IPS-20b (cell line): Measurements from ENCODE around the gene PRMT9.

Experiments
- H3K27ac ChIP-seq: one replicate; pipeline ENCODE4 v1.5.1; 2013; ENCODE audit warnings: low read length
- H3K27me3 ChIP-seq: 2 replicates; pipeline ENCODE4 v1.6.1; 2013; ENCODE audit warnings: mild to moderate bottlenecking, low read length, inconsistent platforms; ENCODE audit not compliant: insufficient read depth
- H3K36me3 ChIP-seq: 2 replicates; pipeline ENCODE4 v1.6.1; 2013; ENCODE audit warnings: low read depth, mild to moderate bottlenecking, inconsistent platforms, low read length, moderate library complexity; ENCODE audit not compliant: insufficient read depth
- H3K4me1 ChIP-seq: 2 replicates; pipeline ENCODE4 v1.6.1; 2013; ENCODE audit warnings: mild to moderate bottlenecking, control low read depth, inconsistent platforms, low read length, moderate library complexity; ENCODE audit not compliant: insufficient read depth
- H3K4me3 ChIP-seq: 2 replicates; pipeline ENCODE4 v1.5.1; 2013; ENCODE audit warnings: mild to moderate bottlenecking, low read length, inconsistent platforms
- H3K9ac ChIP-seq: 2 replicates; pipeline ENCODE4 v1.6.1; 2013; ENCODE audit warnings: low read depth, mild to moderate bottlenecking, inconsistent platforms, low read length, moderate library complexity
- H3K9me3 ChIP-seq: 2 replicates; pipeline ENCODE4 v1.6.1; 2013; ENCODE audit warnings: mild to moderate bottlenecking, low read depth, low read length, inconsistent platforms; ENCODE audit not compliant: insufficient read depth

PRMT9 gene

DNA sequence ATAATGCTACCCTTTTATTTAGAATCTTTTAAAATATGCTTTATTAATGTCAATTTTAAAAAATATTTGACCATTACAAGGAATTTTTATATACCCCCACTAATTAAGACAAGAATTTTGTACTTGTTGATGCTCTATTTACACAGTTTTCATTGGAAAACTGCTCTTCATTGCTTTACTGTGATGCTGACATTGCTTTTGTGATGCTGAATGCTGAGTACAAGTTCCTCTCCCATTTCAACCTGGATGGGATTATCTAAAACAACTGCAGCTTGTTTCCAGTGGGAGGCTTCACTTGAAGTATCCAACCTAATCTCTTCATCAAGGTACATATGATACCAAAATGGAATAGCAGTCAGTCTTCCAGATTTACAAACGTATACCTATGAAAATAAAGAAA, 45.6 kb downstream of the PRMT9 start:
- Histone ChIP-seq H3K27ac (no peak overlapping the region), H3K27me3 (no peaks in the 10 kb centered on the region), H3K36me3 (peaks cover 52% of the 10 kb centered on the region), H3K9me3 (no peaks in the 10 kb centered on the region), H3K9ac (no peak overlapping the region), H3K4me3 (no peak overlapping the region), H3K4me1 (peaks cover 16% of the 10 kb centered on the region; the same call in 1 of the 2 replicates)

DNA sequence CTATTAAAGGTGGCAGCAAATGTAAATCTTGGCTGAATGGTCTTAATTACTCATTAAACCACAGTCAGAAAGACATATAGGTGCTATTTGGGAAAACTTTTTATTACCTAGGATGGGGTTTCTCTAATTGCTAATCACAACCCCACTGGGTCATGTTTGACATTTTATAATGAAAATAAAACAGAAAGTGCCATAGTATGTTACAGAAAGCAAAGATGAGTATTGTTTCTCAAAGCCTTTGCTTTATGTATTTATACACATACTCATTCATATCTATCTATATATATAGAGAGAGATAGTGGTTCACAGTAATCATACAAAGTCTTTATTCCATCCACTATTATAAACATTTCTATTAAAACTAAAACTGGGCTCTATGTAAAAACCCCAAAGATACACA, 48.6 kb downstream of the PRMT9 start:
- no peak overlapping the region for H3K9ac ChIP-seq
- no peak overlapping the region for H3K27ac ChIP-seq
- H3K4me3 ChIP-seq, result no peak overlapping the region
- no peaks in the 10 kb centered on the region for H3K9me3 ChIP-seq
- H3K4me1 ChIP-seq, result peaks cover 16% of the 10 kb centered on the region; the same call in 1 of the 2 replicates
- peaks cover 76% of the 10 kb centered on the region for H3K36me3 ChIP-seq
- H3K27me3 ChIP-seq, result no peaks in the 10 kb centered on the region

DNA sequence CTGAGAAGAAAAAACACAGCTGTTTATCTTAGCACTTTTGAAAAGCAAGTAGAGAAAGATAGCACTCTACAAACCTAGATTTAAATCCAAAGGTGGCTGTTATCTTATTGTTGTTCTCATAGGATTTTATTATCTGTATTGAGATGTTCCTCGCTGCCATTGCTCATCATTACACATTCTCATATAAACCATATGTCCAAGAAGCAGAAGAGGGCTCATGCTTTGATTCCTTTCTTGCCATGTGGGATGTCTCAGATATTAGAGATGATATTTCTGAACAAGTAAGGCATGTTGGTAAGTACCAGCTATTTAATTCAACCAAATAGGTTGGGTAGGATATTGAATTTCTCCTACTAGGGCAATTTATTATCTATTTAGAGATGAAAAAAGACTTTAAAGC, 50.3 kb downstream of the PRMT9 start:
- Histone ChIP-seq H3K36me3 (peaks cover 93% of the 10 kb centered on the region), H3K9me3 (no peaks in the 10 kb centered on the region), H3K9ac (no peak overlapping the region), H3K27ac (no peak overlapping the region), H3K4me1 (peaks cover 18% of the 10 kb centered on the region; the same call in 1 of the 2 replicates), H3K27me3 (no peaks in the 10 kb centered on the region), H3K4me3 (no peak overlapping the region)

DNA sequence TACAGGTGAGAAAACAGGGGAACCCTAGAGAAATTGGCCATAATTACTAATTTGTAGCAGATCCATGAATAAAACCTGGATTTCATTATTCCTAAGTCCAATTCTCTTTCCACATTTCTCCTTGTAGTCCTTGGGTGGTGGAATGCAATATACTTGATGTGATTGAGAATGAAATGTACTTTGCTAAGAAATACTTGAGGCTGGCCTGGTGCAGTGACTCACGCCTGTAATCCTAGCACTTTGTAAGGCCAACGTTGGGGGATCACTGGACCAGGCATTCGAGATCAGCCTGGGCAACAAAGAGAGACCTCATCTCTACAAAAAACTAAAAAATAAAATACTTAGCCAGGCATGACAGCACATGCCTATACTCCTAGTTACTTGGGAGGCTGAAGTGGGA, 50.9 kb downstream of the PRMT9 start:
- Histone ChIP-seq H3K9ac (no peak overlapping the region), H3K4me3 (no peak overlapping the region), H3K27ac (no peak overlapping the region), H3K36me3 (peaks cover 98% of the 10 kb centered on the region), H3K9me3 (no peaks in the 10 kb centered on the region), H3K4me1 (peaks cover 17% of the 10 kb centered on the region; the same call in 1 of the 2 replicates), H3K27me3 (no peaks in the 10 kb centered on the region)

DNA sequence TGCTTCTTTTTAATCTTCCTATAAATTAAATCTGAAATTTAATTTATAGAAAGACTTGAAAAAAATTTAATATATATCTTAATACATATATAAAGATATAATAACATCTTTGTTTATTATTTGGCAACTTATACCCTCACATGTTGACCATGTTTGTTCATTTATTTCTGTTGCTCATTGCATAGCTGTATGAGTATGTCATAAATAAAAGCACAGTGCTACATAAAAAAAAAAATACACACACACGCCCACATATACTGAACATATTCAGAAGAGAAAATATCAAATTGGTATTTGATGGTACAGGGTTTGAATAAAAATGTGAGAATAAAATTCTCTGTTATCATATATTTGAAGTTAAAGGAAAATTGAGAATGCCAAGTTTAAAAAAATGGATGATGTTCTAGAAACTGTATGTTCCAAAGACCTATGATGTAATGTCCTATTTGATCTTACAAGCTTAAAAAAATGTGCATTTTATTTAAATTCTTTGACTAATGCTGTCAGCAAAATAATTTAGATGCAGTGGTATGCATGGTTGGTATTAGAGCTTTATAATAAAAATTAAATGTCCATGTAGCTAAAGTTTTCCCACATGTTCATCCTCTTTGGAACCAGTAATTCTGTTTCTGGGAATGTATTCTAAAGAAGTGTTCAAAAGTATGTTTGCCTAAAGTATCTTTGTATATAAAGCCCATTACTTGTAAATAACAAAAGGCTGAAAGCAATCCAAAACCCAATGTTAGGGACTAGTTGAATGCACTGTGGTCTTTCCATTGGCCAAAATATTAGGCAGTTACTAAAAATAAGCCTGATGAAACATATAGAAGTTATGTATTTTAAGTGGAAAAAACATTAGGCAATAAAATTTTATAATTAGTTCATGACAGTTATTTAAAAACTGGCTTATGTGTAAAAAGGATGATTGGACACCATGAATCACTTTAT, 53.9 kb downstream of the PRMT9 start:
- Histone ChIP-seq H3K27ac (no peak overlapping the region), H3K9ac (no peak overlapping the region), H3K36me3 (peaks cover 99% of the 10 kb centered on the region), H3K4me1 (peaks cover 29% of the 10 kb centered on the region; the same call in 1 of the 2 replicates), H3K9me3 (no peaks in the 10 kb centered on the region), H3K27me3 (no peaks in the 10 kb centered on the region), H3K4me3 (no peak overlapping the region)

DNA sequence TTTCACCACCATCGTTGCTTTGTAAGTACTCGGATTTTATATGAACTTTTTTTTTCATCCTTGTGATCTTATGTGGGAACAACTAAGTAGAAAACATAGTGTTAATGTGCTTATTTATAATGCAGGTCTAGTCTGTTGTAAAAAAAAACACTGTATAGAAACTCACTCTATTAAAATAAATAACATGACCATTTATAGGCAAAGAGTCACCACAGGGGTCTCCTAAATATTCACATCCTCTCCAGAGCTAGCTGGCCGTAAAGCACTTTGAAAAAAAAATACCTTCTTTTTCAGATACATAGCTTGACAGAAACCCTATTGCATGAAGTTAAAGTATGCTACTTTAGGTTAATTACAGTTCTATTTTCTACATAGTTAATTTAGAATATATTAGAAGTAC, 55.5 kb downstream of the PRMT9 start:
- Histone ChIP-seq H3K27me3 (no peaks in the 10 kb centered on the region), H3K9ac (no peak overlapping the region), H3K27ac (no peak overlapping the region), H3K4me1 (peaks cover 30% of the 10 kb centered on the region; the same call in 1 of the 2 replicates), H3K4me3 (peak overlapping the region; percentile 39; the same call in 1 of the 2 replicates), H3K9me3 (no peaks in the 10 kb centered on the region), H3K36me3 (peaks cover 98% of the 10 kb centered on the region)

DNA sequence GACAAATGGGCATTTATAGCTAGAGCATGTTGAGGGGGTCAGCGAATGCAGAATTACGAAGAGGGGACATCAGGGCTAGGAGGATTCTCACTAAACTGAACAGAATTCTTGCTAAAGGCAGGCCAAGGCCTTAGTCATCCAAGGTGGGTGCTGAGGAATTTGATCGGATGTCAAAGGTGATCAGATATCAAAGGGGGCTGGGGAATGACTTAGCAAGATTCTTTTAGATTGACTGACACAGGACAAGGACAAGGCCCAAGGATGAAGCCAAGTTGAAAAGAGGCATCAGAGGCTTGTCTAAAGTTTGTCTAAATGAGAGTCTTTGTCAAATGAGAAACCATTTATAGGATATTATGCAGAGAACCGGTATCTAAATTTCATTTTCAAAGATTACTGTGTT, 57.1 kb downstream of the PRMT9 start:
- Histone ChIP-seq H3K4me3 (no peak overlapping the region), H3K4me1 (peaks cover 30% of the 10 kb centered on the region; the same call in 1 of the 2 replicates), H3K36me3 (peaks cover 94% of the 10 kb centered on the region), H3K27me3 (no peaks in the 10 kb centered on the region), H3K9ac (peak overlapping the region; percentile 22; the same call in 1 of the 2 replicates), H3K9me3 (no peaks in the 10 kb centered on the region), H3K27ac (peak overlapping the region; percentile 30)

DNA sequence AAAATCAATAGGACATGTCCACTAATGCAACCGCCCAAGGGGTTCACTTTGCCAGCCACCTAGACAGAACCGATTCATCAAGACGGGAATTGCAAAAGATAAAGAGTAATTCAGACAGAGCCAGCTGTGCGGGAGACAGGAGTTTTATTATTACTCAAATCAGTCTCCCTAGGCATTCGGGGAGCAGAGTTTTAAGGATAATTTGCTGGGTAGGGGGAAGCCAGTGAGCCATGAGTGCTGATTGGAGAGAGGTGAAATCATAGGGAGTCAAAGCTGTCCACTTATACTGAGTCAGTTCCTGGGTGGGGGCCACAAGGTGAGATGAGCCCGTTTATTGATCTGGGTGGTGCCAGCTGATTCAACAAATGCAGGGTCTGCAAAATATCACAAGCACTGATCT, 58.2 kb downstream of the PRMT9 start:
- H3K9ac ChIP-seq, result no peak overlapping the region
- no peak overlapping the region for H3K27ac ChIP-seq
- H3K27me3 ChIP-seq, result no peaks in the 10 kb centered on the region
- H3K4me1 ChIP-seq, result peaks cover 30% of the 10 kb centered on the region; the same call in 1 of the 2 replicates
- no peak overlapping the region for H3K4me3 ChIP-seq
- peaks cover 82% of the 10 kb centered on the region for H3K36me3 ChIP-seq
- H3K9me3 ChIP-seq, result no peaks in the 10 kb centered on the region

DNA sequence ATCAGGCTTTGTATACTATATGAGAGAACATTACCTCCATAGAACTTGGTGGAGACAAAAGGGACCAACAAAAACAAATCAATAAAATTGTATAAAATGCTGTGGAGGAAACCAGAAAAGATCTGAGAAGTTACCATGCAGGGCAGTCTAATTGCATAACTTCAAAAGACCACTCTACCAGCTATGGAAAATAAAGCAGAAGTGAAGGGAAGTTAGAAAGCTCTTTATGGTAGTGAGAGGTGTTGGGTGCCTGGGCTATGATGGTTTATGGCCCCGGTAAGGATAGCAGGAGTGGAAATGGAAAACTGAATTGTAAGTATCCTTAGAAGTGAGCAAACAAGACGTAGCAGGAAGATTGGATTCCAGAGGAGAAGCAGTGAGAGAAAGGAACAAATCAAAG, 63.6 kb downstream of the PRMT9 start:
- H3K4me1 ChIP-seq, result peaks cover 13% of the 10 kb centered on the region; the same call in 1 of the 2 replicates
- H3K27ac ChIP-seq, result no peak overlapping the region
- no peak overlapping the region for H3K4me3 ChIP-seq
- no peaks in the 10 kb centered on the region for H3K9me3 ChIP-seq
- peaks cover 41% of the 10 kb centered on the region for H3K36me3 ChIP-seq
- no peak overlapping the region for H3K9ac ChIP-seq
- H3K27me3 ChIP-seq, result no peaks in the 10 kb centered on the region

DNA sequence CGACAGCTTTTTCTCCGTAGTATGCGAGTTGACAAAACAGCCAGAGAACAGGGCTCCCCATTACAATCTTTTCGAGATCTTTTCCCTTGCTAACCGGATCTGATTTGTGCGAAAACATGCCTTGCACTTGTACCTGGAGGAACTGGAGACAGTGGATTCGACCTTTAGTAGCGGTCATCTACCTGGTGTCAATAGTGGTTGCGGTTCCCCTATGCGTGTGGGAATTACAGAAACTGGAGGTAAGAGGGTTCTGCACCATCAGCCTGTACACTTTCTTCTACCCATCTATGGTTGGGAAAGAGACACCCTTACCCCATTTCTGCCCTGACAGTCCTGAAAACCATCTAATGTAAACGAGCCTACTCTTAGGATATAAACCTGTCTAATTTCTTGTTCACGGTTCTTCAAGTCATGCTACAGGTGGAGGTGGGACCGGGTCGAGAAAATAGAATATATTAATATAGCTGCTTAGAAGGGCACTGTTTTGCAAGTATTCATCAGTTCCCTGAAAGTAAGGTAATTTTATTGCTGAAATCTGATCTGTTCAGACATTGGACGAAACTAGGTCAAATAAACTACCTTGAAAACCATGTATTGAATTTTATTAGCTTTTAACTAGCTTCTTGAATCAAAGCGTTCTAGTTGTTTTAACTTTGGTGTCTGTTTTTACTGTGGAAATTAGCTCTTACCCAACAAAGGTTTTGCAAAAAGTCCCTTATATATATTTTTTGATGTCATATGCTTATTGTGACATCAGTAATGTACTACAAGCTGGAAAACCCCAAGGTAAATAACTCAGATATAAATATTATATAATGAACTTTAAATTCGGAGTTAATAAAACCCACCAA, 65.9 kb downstream of the PRMT9 start:
- Histone ChIP-seq H3K9me3 (no peaks in the 10 kb centered on the region), H3K4me1 (peaks cover 10% of the 10 kb centered on the region; the same call in 1 of the 2 replicates), H3K9ac (peak overlapping the region; percentile 93), H3K36me3 (peaks cover 21% of the 10 kb centered on the region; the same call in 1 of the 2 replicates), H3K27ac (no peak overlapping the region), H3K27me3 (no peaks in the 10 kb centered on the region), H3K4me3 (peak overlapping the region; percentile 95)

DNA sequence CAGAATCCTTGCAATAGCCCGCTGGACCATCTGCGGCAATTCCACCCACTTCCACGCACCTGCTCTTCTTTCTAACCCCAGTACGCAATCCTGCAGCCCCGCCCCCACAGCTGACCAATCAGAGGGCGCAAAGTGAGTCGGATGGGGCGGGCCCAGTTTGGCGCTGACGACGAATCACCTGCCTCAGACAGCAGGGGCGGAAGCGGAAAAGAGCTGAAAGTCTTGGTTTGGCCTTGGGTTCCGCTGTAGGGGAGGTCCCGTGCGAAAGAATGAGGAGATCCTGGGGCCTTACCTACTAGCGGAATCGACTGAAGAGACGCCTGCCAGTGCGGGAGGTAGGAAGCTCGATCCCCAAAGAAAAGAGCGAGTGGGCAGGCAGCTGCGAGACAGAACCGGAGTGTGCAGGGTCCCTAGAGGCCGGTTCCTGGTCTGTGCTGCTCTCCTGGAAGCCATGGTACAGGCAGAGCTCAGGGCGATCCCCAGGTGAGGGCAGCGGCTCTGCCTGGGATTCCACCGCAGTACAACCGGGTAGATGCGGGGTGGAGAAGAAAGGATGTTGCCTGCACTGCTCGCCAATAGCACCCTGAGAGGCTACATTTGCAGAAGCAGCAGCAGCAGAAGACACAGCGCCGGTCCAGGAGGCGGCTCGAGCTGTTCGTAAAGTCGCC, 66.7 kb downstream of the PRMT9 start, which contains the start of gene TMEM184C:
TMEM184C (plus strand) TSS at position 225 of the 668 bp plus-strand sequence. CDS start 560 bp downstream, outside the sequence.
- Histone ChIP-seq H3K4me1 (peaks cover 10% of the 10 kb centered on the region; the same call in 1 of the 2 replicates), H3K27me3 (no peaks in the 10 kb centered on the region), H3K9ac (peak within 1 kb of the TSS; percentile 93), H3K4me3 (peak within 1 kb of the TSS; percentile 95), H3K9me3 (no peaks in the 10 kb centered on the region), H3K27ac (no peak within 1 kb of the TSS), H3K36me3 (peaks cover 14% of the 10 kb centered on the region; the same call in 1 of the 2 replicates)
